Measurements from ENCODE around the gene DPF3.

DNA sequence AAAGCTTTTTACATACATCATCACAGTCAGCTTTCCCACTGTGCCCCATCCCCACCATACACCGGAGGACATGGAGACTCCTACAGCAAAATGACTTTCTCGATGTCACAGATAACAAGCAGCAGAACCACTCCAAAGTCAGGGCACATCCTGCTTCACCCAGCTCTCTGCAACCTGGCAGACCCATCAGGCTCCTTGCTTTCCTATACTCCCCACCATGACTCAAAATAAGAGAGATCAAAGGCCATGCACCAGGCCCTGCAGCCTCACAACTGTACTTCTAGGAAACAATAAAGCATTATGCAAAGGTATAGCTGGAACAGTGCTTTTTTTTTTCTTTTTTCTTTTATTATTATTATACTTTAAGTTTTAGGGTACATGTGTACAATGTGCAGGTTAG, 187.4 kb downstream of the DPF3 start:
- TF ChIP-seq CTCF (IDR thresholded peaks at IDR 0.05) (no peak), POLR2A (IDR thresholded peaks at IDR 0.05) (no peak)

Data from heart left ventricle (tissue), 13 donors.